ENCODE results near the gene MYH7.
A peak's percentile ranks its signal among the peaks of the same experiment; 100 is the strongest.
"Not testable (repeated sequence)": the region's sequence is repeated elsewhere in the genome, so short reads cannot be mapped to it uniquely, and the experiment has no call there.

The MYH7 gene

GRCh38 chr14:23387916-23388882 lies 47.3 kb downstream of the MYH7 start:
- DNase-seq (ENCODE audit: low read depth in 2 of 3, low spot score in 1 of 3), result no peak

- no peak for DNase-seq (ENCODE audit: low read depth in 2 of 3, low spot score in 1 of 3)
Observed at GRCh38 chr14:23386999-23387398, 48.5 kb downstream of the MYH7 start.

- not testable (repeated sequence) for DNase-seq (ENCODE audit: low read depth in 2 of 3, low spot score in 1 of 3)
Observed at GRCh38 chr14:23386266-23386657, 49.2 kb downstream of the MYH7 start.

- no peak for DNase-seq (ENCODE audit: low read depth in 2 of 3, low spot score in 1 of 3)
Observed at GRCh38 chr14:23385642-23386265, 49.7 kb downstream of the MYH7 start.

- DNase-seq (ENCODE audit: low read depth in 2 of 3, low spot score in 1 of 3), result no peak
Observed at GRCh38 chr14:23385244-23385641, 50.2 kb downstream of the MYH7 start.

- no peak for DNase-seq (ENCODE audit: low read depth in 2 of 3, low spot score in 1 of 3)
Observed at GRCh38 chr14:23384364-23385080, 50.9 kb downstream of the MYH7 start.

- DNase-seq (ENCODE audit: low read depth in 2 of 3, low spot score in 1 of 3), result no peak
Observed at GRCh38 chr14:23382731-23383440, 52.6 kb downstream of the MYH7 start.

- no peak for DNase-seq (ENCODE audit: low read depth in 2 of 3, low spot score in 1 of 3)
Observed at GRCh38 chr14:23382276-23382675, 53.2 kb downstream of the MYH7 start.

- no peak for DNase-seq (ENCODE audit: low read depth in 2 of 3, low spot score in 1 of 3)
Observed at GRCh38 chr14:23381871-23382270, 53.6 kb downstream of the MYH7 start.

- DNase-seq (ENCODE audit: low read depth in 2 of 3, low spot score in 1 of 3), result no peak
Observed at GRCh38 chr14:23380976-23381375, 54.5 kb downstream of the MYH7 start.

GRCh38 chr14:23380197-23380914 lies 55.1 kb downstream of the MYH7 start:
- no peak for DNase-seq (ENCODE audit: low read depth in 2 of 3, low spot score in 1 of 3)

- DNase-seq (ENCODE audit: low read depth in 2 of 3, low spot score in 1 of 3), result peak; percentile 39 to 56 (median 54)
Observed at GRCh38 chr14:23379366-23380196, 55.9 kb downstream of the MYH7 start.

- DNase-seq (ENCODE audit: low read depth in 2 of 3, low spot score in 1 of 3), result no peak
Observed at GRCh38 chr14:23378612-23379220, 56.7 kb downstream of the MYH7 start.

- no peak for DNase-seq (ENCODE audit: low read depth in 2 of 3, low spot score in 1 of 3)
Observed at GRCh38 chr14:23377573-23378563, 57.6 kb downstream of the MYH7 start.

GRCh38 chr14:23377198-23377550 lies 58.3 kb downstream of the MYH7 start:
- no peak for DNase-seq (ENCODE audit: low read depth in 2 of 3, low spot score in 1 of 3)

GRCh38 chr14:23376482-23377197 lies 58.8 kb downstream of the MYH7 start, which contains the start of gene CMTM5:
TSS of gene CMTM5 (plus strand) at chr14:23377046. CDS start at chr14:23377252, 206 bp downstream.
- DNase-seq (ENCODE audit: low read depth in 2 of 3, low spot score in 1 of 3), result no peak

GRCh38 chr14:23375527-23376251 lies 59.8 kb downstream of the MYH7 start:
- no peak for DNase-seq (ENCODE audit: low read depth in 2 of 3, low spot score in 1 of 3)

All from stimulated activated CD4-positive, alpha-beta T cell treated with anti-CD3 and anti-CD28 coated beads, Interleukin-12 subunit alpha, Interleukin-12 subunit beta, amount 100 ng/mL, for 48 hours (primary cell).